SK-N-SH (cell line): ENCODE measurements around the gene MANEAL.

ENCODE experiments used
- FOXJ3 ChIP-seq: sonication (generic); formaldehyde crosslinking; IDR thresholded peaks from 2 replicates; pipeline ENCODE4 v1.5.1; 2020; ENCODE audit warnings: mild to moderate bottlenecking, missing genetic modification reagents
- JUND ChIP-seq: IDR thresholded peaks from 2 replicates; pipeline ENCODE4 v1.4.0; 2012
- POLR2AphosphoS5 ChIP-seq: IDR thresholded peaks from 2 replicates; pipeline ENCODE4 v1.6.1; 2012; ENCODE audit warnings: low read depth, low read length
- RFX5 ChIP-seq: IDR thresholded peaks from 2 replicates; pipeline ENCODE4 v1.6.1; 2012; ENCODE audit warnings: mild to moderate bottlenecking, improper control_type of control experiment, low read length
- SIN3A ChIP-seq: IDR thresholded peaks from 2 replicates; pipeline ENCODE4 v1.6.1; 2012; ENCODE audit warnings: low read depth, mild to moderate bottlenecking, low read length, moderate library complexity, borderline replicate concordance
- SMC3 ChIP-seq: IDR thresholded peaks from 2 replicates; pipeline ENCODE4 v1.6.1; 2012; ENCODE audit warnings: low read depth, low read length, improper control_type of control experiment
- TAF1 ChIP-seq: IDR thresholded peaks from 2 replicates; pipeline ENCODE4 v1.6.1; 2012; ENCODE audit warnings: low read depth, mild to moderate bottlenecking, low read length, moderate library complexity, borderline replicate concordance
- TEAD4 ChIP-seq: IDR thresholded peaks from 2 replicates; pipeline ENCODE4 v1.4.0; 2012; ENCODE audit warnings: mild to moderate bottlenecking, borderline replicate concordance; ENCODE audit not compliant: insufficient read depth
- TF ChIP-seq, protein P1 (sequence below): fragments of 200-600 bp; sonication (generic); IDR thresholded peaks from 2 replicates; pipeline ENCODE4 v1.6.1; 2017; ENCODE audit warnings: antibody characterized with exemption, mild to moderate bottlenecking, moderate library complexity

DNA sequence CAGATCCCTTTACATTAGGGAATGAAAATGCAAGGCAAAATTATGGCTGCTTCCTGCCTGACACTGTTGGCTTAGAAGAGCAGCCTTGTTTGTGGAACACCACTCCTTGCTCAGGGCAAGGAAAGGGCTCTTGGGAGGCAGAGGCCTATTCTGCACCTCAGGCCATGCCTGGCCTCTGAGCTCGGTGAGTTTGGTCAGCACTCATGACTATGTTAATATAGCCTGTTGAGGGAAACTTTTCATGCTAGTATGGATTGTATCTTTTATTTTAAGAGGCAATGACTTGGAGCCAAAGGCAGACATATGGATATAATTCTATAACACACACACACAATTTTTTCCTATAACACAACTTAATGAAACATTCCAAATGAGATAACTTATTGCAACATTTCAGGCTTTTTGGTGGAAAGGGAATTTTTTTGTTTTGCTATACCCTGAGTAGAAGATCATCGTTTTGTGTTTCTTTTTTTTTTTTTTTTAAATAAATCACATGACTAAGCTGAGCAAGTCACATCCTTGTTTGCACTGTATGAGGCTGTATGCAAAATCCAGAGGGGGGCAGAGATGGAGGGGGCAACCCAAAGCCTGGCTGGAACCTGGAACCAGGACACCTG lies 20.0 kb downstream of the MANEAL start:
- TF ChIP-seq RFX5 (no peak), POLR2AphosphoS5 (no peak), FOXJ3 (CRISPR knock-in tag) (no peak), SMC3 (no peak), JUND (no peak), TEAD4 (no peak), SIN3A (no peak), TAF1 (no peak)
- TF ChIP-seq, protein P1, sequence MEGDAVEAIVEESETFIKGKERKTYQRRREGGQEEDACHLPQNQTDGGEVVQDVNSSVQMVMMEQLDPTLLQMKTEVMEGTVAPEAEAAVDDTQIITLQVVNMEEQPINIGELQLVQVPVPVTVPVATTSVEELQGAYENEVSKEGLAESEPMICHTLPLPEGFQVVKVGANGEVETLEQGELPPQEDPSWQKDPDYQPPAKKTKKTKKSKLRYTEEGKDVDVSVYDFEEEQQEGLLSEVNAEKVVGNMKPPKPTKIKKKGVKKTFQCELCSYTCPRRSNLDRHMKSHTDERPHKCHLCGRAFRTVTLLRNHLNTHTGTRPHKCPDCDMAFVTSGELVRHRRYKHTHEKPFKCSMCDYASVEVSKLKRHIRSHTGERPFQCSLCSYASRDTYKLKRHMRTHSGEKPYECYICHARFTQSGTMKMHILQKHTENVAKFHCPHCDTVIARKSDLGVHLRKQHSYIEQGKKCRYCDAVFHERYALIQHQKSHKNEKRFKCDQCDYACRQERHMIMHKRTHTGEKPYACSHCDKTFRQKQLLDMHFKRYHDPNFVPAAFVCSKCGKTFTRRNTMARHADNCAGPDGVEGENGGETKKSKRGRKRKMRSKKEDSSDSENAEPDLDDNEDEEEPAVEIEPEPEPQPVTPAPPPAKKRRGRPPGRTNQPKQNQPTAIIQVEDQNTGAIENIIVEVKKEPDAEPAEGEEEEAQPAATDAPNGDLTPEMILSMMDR = no peak
